Right ventricle myocardium inferior (tissue), 1 donor: ENCODE data around the gene AKAP11. TPM values are rescaled to one million over a fixed set of nuclear protein-coding genes. Genes with fewer than 3 reads are reported as not detected.
"Not testable (repeated sequence)": the region's sequence is repeated elsewhere in the genome, so short reads cannot be mapped to it uniquely, and the experiment has no call there.

Experiments
- ATAC-seq: fragments of 200-7000 bp; cut with Tn5 transposase; one replicate; pipeline ENCODE4 v1.9.1; 2020; ENCODE audit warnings: mild to moderate bottlenecking, moderate library complexity
- DNase-seq: peaks from one replicate; pipeline ENCODE4 v3.0.0; 2021; ENCODE audit errors: missing footprints
- intact Hi-C: fragments of 100-400 bp; cut with DNase I; formaldehyde crosslinking; loops from one replicate; pipeline ENCODE4 v1.11.0; 2022
- long read RNA-seq: library from polyadenylated mRNA; unstranded; transcript quantifications from one replicate; pipeline ENCODE4 v2.0.0, GENCODE V29; 2021
- total RNA-seq: library from RNA; stranded (reverse); fragmentation: NEBNext Ultra II Directional; extraction: Animal tissue kit (Norgen Biotek cat#: 25700); gene quantifications from one replicate; pipeline ENCODE4 v1.2.1, GENCODE V29; 2021
- donor health status: DM: no; HTN: yes; CAD: no; lungs with severe emphysema.

The AKAP11 gene
- total RNA-seq = 19.3 TPM
- long read RNA-seq = 0 reads

GRCh38 chr13:42272115-42272803 is at the start of gene AKAP11:
Gene AKAP11 (plus strand): TSS chr13:42272152. CDS start chr13:42286349, 14,197 bp downstream.
- intact Hi-C loops = loop anchor here (5.0 kb wide), 1 partner anchor 225 kb away; the partner anchor contains the start of gene DGKH
- DNase-seq = peak; percentile 79
- ATAC-seq = peak; percentile 47

GRCh38 chr13:42223681-42224080 is 48.3 kb upstream of the AKAP11 start:
- DNase-seq = no peak
- intact Hi-C loops = no loop called here
- ATAC-seq = no peak

GRCh38 chr13:42225051-42225450 is 46.9 kb upstream of the AKAP11 start:
- DNase-seq = no peak
- ATAC-seq = no peak
- intact Hi-C loops = no loop called here

GRCh38 chr13:42226759-42227158 is 45.2 kb upstream of the AKAP11 start:
- intact Hi-C loops, ATAC-seq: not testable (repeated sequence)

GRCh38 chr13:42228527-42228926 is 43.4 kb upstream of the AKAP11 start:
- DNase-seq (no peak), ATAC-seq (no peak)
- intact Hi-C loops = no loop called here

More at GRCh38 chr13:42226759-42227158, 45.2 kb upstream of the AKAP11 start:
- not testable (repeated sequence) for DNase-seq

- intact Hi-C loops = no loop called here
- no peak for DNase-seq
- ATAC-seq = no peak
These were observed 42.7 kb upstream of the AKAP11 start for GRCh38 chr13:42229287-42229686.

GRCh38 chr13:42232671-42233070 is 39.3 kb upstream of the AKAP11 start:
- intact Hi-C loops = no loop called here
- DNase-seq (no peak), ATAC-seq (no peak)

- DNase-seq (no peak), ATAC-seq (no peak)
- intact Hi-C loops = no loop called here
These were observed 38.2 kb upstream of the AKAP11 start for GRCh38 chr13:42233726-42234125.

- DNase-seq (no peak), ATAC-seq (no peak)
- intact Hi-C loops = no loop called here
These were observed 32.8 kb upstream of the AKAP11 start for GRCh38 chr13:42239161-42239560.

- DNase-seq (no peak), ATAC-seq (no peak)
- intact Hi-C loops = no loop called here
These were observed 32.3 kb upstream of the AKAP11 start for GRCh38 chr13:42239644-42240043.

GRCh38 chr13:42246541-42246940 is 25.4 kb upstream of the AKAP11 start:
- intact Hi-C loops = no loop called here
- ATAC-seq = no peak
- DNase-seq = no peak

- ATAC-seq (no peak), DNase-seq (no peak)
- intact Hi-C loops = no loop called here
These were observed 24.1 kb upstream of the AKAP11 start for GRCh38 chr13:42247883-42248282.

- intact Hi-C loops = no loop called here
- ATAC-seq = no peak
- no peak for DNase-seq
These were observed 16.1 kb upstream of the AKAP11 start for GRCh38 chr13:42255886-42256285.

GRCh38 chr13:42258747-42259146 is 13.2 kb upstream of the AKAP11 start:
- no peak for ATAC-seq
- intact Hi-C loops = no loop called here
- peak; percentile 17 for DNase-seq

GRCh38 chr13:42259515-42259914 is 12.4 kb upstream of the AKAP11 start:
- intact Hi-C loops = no loop called here
- no peak for DNase-seq
- no peak for ATAC-seq

- intact Hi-C loops = no loop called here
- ATAC-seq = no peak
- no peak for DNase-seq
These were observed 10.9 kb upstream of the AKAP11 start for GRCh38 chr13:42260903-42261654.

GRCh38 chr13:42266473-42266872 is 5.5 kb upstream of the AKAP11 start:
- DNase-seq (no peak), ATAC-seq (no peak)
- intact Hi-C loops = no loop called here

- intact Hi-C loops = loop anchor here (5.0 kb wide), 1 partner anchor 223 kb away; the partner anchor contains the start of gene DGKH
- no peak for ATAC-seq
- DNase-seq = no peak
These were observed 1.6 kb upstream of the AKAP11 start for GRCh38 chr13:42270160-42270856.

GRCh38 chr13:42270857-42271215 is 1.1 kb upstream of the AKAP11 start:
- no peak for DNase-seq
- intact Hi-C loops = loop anchor here (5.0 kb wide), 1 partner anchor 224 kb away; the partner anchor contains the start of gene DGKH
- ATAC-seq = no peak
